Astrocyte (in vitro differentiated cells and primary cell): ENCODE results near the gene SLC6A7. TPM values are rescaled to one million over a fixed set of nuclear protein-coding genes. Genes with fewer than 3 reads are reported as not detected.

Experiments used
- DNase-seq: peaks from one replicate; pipeline ENCODE4 v3.0.0-alpha.2; 2010; ENCODE audit warnings: low read depth
- FAIRE-seq: peaks from 2 replicates; lab custom pipeline; 2011; peaks lifted over from hg19 to GRCh38; lab: Jason Lieb, UNC
- H2AFZ ChIP-seq: 2 replicates; pipeline ENCODE4 v1.6.0; 2012; ENCODE audit warnings: low read depth, low read length, inconsistent platforms
- H3K27ac ChIP-seq: 2 replicates; pipeline ENCODE4 v1.5.1; 2011; ENCODE audit warnings: low read depth, low read length, inconsistent platforms
- H3K27me3 ChIP-seq: 2 replicates; pipeline ENCODE4 v1.6.0; 2011; ENCODE audit warnings: low read length, inconsistent platforms; ENCODE audit not compliant: insufficient read depth
- H3K36me3 ChIP-seq: 2 replicates; pipeline ENCODE4 v1.5.1; 2011; ENCODE audit warnings: low read length, inconsistent platforms; ENCODE audit not compliant: insufficient read depth
- H3K4me1 ChIP-seq: 2 replicates; pipeline ENCODE4 v1.5.1; 2011; ENCODE audit warnings: low read length, inconsistent platforms; ENCODE audit not compliant: insufficient read depth
- H3K4me2 ChIP-seq: 2 replicates; pipeline ENCODE4 v1.6.0; 2012; ENCODE audit warnings: low read length, inconsistent platforms
- H3K4me3 ChIP-seq: 2 replicates; pipeline ENCODE4 v1.5.1; 2011; ENCODE audit warnings: low read depth, mild to moderate bottlenecking, low read length, inconsistent platforms; ENCODE audit not compliant: insufficient read depth
- H3K79me2 ChIP-seq: 2 replicates; pipeline ENCODE4 v1.6.0; 2012; ENCODE audit warnings: mild to moderate bottlenecking, low read length, inconsistent platforms; ENCODE audit not compliant: insufficient read depth
- H3K9ac ChIP-seq: 2 replicates; pipeline ENCODE4 v1.6.0; 2012; ENCODE audit warnings: mild to moderate bottlenecking, low read length, inconsistent platforms
- H3K9me3 ChIP-seq: 2 replicates; pipeline ENCODE4 v1.5.1; 2012; ENCODE audit warnings: low read depth, mild to moderate bottlenecking, low read length, inconsistent platforms; ENCODE audit not compliant: insufficient read depth
- H4K20me1 ChIP-seq: 2 replicates; pipeline ENCODE4 v1.6.0; 2012; ENCODE audit warnings: low read length, inconsistent platforms; ENCODE audit not compliant: insufficient read depth
- H3K27ac Mint-ChIP-seq: one replicate; pipeline ENCODE4 v1.8.0; 2021; ENCODE audit warnings: mild to moderate bottlenecking, mixed read lengths; ENCODE audit not compliant: unreplicated experiment
- H3K27me3 Mint-ChIP-seq: one replicate; pipeline ENCODE4 v1.8.0; 2021; ENCODE audit warnings: low read depth, mixed read lengths; ENCODE audit not compliant: unreplicated experiment
- H3K36me3 Mint-ChIP-seq: one replicate; pipeline ENCODE4 v1.8.0; 2021; ENCODE audit warnings: low read depth, mixed read lengths; ENCODE audit not compliant: unreplicated experiment
- H3K4me1 Mint-ChIP-seq: one replicate; pipeline ENCODE4 v1.8.0; 2021; ENCODE audit warnings: low read depth, mixed read lengths; ENCODE audit not compliant: unreplicated experiment
- H3K4me3 Mint-ChIP-seq: one replicate; pipeline ENCODE4 v1.8.0; 2021; ENCODE audit warnings: mild to moderate bottlenecking, moderate library complexity, mixed read lengths; ENCODE audit not compliant: unreplicated experiment
- H3K9me3 Mint-ChIP-seq: one replicate; pipeline ENCODE4 v1.8.0; 2021; ENCODE audit warnings: mild to moderate bottlenecking, mixed read lengths; ENCODE audit not compliant: unreplicated experiment
- CTCF ChIP-seq: IDR thresholded peaks from 2 replicates; pipeline ENCODE4 v1.5.1; 2011; ENCODE audit warnings: low read depth, mild to moderate bottlenecking, inconsistent platforms, low read length, moderate library complexity; ENCODE audit not compliant: insufficient read depth
- EZH2 ChIP-seq: IDR thresholded peaks from 2 replicates; pipeline ENCODE4 v1.6.1; 2012; ENCODE audit warnings: mild to moderate bottlenecking, low read length, inconsistent platforms; ENCODE audit not compliant: insufficient read depth
- total RNA-seq: library from RNA; stranded (reverse); gene quantifications from 2 replicates; pipeline ENCODE4 v1.2.1, GENCODE V29; 2021

The SLC6A7 gene
- total RNA-seq, 1 donor from 2014 or later, result not detected

GRCh38 chr5:150141544-150142184, 48.2 kb upstream of the SLC6A7 start:
- Histone ChIP-seq H3K4me2 (peak overlapping the region; percentile 82), H3K79me2 (peaks cover 51% of the 10 kb centered on the region), H3K27ac (peak overlapping the region; percentile 99), H3K9ac (peak overlapping the region; percentile 90), H3K9me3 (no peaks in the 10 kb centered on the region), H4K20me1 (no peaks in the 10 kb centered on the region), H3K27me3 (no peaks in the 10 kb centered on the region), H2AFZ (no peak overlapping the region), H3K4me1 (peaks cover 94% of the 10 kb centered on the region), H3K36me3 (peaks cover 4% of the 10 kb centered on the region), H3K4me3 (no peak overlapping the region)
- Mint-ChIP-seq H3K4me1 (peaks cover 74% of the 10 kb centered on the region), H3K9me3 (no peaks in the 10 kb centered on the region), H3K27me3 (no peaks in the 10 kb centered on the region), H3K27ac (peak overlapping the region; percentile 83), H3K4me3 (peak overlapping the region; percentile 57), H3K36me3 (peaks cover 3% of the 10 kb centered on the region)
- FAIRE-seq, result no peak
- TF ChIP-seq CTCF, result no peak
- no peak for TF ChIP-seq EZH2
- DNase-seq, result peak; percentile 85

- peaks cover 52% of the 10 kb centered on the region for H3K79me2 ChIP-seq
- peaks cover 4% of the 10 kb centered on the region for H3K36me3 ChIP-seq
- H3K9me3 ChIP-seq, result no peaks in the 10 kb centered on the region
- peak overlapping the region; percentile 90 for H3K9ac ChIP-seq
- no peaks in the 10 kb centered on the region for H3K36me3 Mint-ChIP-seq
- peak overlapping the region; percentile 82 for H3K4me2 ChIP-seq
- H3K4me1 ChIP-seq, result peaks cover 87% of the 10 kb centered on the region
- no peaks in the 10 kb centered on the region for H4K20me1 ChIP-seq
- no peak overlapping the region for H3K4me3 Mint-ChIP-seq
- peak overlapping the region; percentile 99 for H3K27ac ChIP-seq
- peaks cover 70% of the 10 kb centered on the region for H3K4me1 Mint-ChIP-seq
- H3K9me3 Mint-ChIP-seq, result no peaks in the 10 kb centered on the region
- H3K27me3 ChIP-seq, result no peaks in the 10 kb centered on the region
- no peaks in the 10 kb centered on the region for H3K27me3 Mint-ChIP-seq
- DNase-seq (no peak), FAIRE-seq (no peak)
- no peak overlapping the region for H2AFZ ChIP-seq
- H3K4me3 ChIP-seq, result no peak overlapping the region
- TF ChIP-seq CTCF, result no peak
- no peak for TF ChIP-seq EZH2
- peak overlapping the region; percentile 98 for H3K27ac Mint-ChIP-seq
These were observed 47.5 kb upstream of the SLC6A7 start for GRCh38 chr5:150142185-150142958.
